ENCODE results near the gene ZNF92. TPM values are rescaled to one million over a fixed set of nuclear protein-coding genes. Genes with fewer than 3 reads are reported as not detected.

Gene ZNF92
- total and polyA plus RNA-seq, 2 donors (not counting 1 experiment from before 2014, with no cell fraction given) = 8.2 to 65.4 TPM

DNA sequence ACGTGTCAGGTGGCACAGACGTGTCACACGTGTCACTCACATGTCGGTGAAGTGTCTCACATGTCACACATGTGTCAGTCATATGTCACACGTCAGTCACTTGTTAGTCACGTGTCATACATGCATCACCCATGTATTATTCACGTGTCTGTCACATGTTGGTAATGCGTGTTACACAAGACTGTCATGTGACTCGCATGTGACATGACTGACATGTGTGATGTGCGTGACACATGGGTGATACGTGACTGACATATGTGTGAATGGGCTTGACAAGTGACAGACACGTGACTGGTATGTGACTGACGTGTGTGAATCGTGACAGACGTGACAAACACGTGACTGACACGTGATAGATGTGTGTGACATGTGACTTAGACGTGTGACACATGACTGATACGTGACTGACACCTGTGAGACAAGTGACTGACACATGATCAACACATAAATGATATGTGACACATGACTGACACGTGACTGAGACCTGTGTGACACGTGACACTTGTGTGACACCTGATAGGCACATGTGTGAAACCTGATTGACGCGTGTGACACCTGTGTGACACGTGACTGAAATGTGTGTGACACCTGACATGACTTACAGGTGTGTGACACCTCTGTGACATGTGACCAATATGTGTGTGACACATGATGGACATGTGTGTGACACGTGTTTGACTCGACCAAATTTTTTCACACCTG is 56.1 kb downstream of the ZNF92 start:
- Mint-ChIP-seq H3K4me3 (no peak overlapping the region), H3K9me3 (ENCODE audit: insufficient read depth) (peaks cover 12% of the 10 kb centered on the region), H3K27ac (no peak overlapping the region), H3K4me1 (peaks cover 2% of the 10 kb centered on the region), H3K27me3 (peaks cover 7% of the 10 kb centered on the region)
- CTCF ChIA-PET = no interaction called here
- H3K4me1 ChIP-seq (ENCODE audit: control insufficient read depth in 2 of 2, insufficient read depth in 2 of 2, low read length in 2 of 2) = no peaks in the 10 kb centered on the region
- H3K27me3 ChIP-seq (replicated peaks in 1 of 4; ENCODE audit: control extremely low read depth in 1 of 4, control insufficient read depth in 3 of 4, insufficient read depth in 4 of 4, low read length in 3 of 4) = peaks cover 0 to 3% (median 0%) of the 10 kb centered on the region in 4 experiments
- no peak overlapping the region for H3K9ac ChIP-seq (ENCODE audit: low read length)
- H3K4me3 ChIP-seq (ENCODE audit: control extremely low read depth in 1 of 5, extremely low read depth in 1 of 5, insufficient read depth in 1 of 5, low read depth in 2 of 5, low read length in 4 of 5) = no peak overlapping the region
- H3K79me2 ChIP-seq (ENCODE audit: control insufficient read depth, insufficient read depth, low read length) = no peaks in the 10 kb centered on the region
- TF ChIP-seq, protein P1, sequence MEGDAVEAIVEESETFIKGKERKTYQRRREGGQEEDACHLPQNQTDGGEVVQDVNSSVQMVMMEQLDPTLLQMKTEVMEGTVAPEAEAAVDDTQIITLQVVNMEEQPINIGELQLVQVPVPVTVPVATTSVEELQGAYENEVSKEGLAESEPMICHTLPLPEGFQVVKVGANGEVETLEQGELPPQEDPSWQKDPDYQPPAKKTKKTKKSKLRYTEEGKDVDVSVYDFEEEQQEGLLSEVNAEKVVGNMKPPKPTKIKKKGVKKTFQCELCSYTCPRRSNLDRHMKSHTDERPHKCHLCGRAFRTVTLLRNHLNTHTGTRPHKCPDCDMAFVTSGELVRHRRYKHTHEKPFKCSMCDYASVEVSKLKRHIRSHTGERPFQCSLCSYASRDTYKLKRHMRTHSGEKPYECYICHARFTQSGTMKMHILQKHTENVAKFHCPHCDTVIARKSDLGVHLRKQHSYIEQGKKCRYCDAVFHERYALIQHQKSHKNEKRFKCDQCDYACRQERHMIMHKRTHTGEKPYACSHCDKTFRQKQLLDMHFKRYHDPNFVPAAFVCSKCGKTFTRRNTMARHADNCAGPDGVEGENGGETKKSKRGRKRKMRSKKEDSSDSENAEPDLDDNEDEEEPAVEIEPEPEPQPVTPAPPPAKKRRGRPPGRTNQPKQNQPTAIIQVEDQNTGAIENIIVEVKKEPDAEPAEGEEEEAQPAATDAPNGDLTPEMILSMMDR (IDR thresholded peaks at IDR 0.05) = no peak
- TF ChIP-seq EZH2 (IDR thresholded peaks at IDR 0.05; ENCODE audit: borderline replicate concordance, insufficient read depth, low read depth, low read length, poor library complexity, severe bottlenecking) = no peak
- 74% methylated on average over 25 of the region's 26 CpGs for WGBS (ENCODE audit: insufficient coverage)
- H3K27ac ChIP-seq (ENCODE audit: low read length in 2 of 2) = no peak overlapping the region
- intact Hi-C loops (cut with micrococcal nuclease) = no loop called here
- ATAC-seq (ENCODE audit: low read depth) (no peak), DNase-seq (no peak)
- peaks cover 0 to 3% (median 0%) of the 10 kb centered on the region in 3 donors for H3K9me3 ChIP-seq (ENCODE audit: control extremely low read depth in 1 of 3, control insufficient read depth in 2 of 3, insufficient read depth in 1 of 3, low read length in 2 of 3)
- no peak overlapping the region for H3K4me2 ChIP-seq (replicated peaks; ENCODE audit: low read depth, low read length, poor library complexity, severe bottlenecking)
- no peak overlapping the region for H2AFZ ChIP-seq (ENCODE audit: insufficient read depth, low read depth, low read length, poor library complexity, severe bottlenecking)
- no peaks in the 10 kb centered on the region for H3K36me3 ChIP-seq (replicated peaks in 1 of 2; ENCODE audit: control extremely low read depth in 1 of 2, control insufficient read depth in 1 of 2, extremely low read depth in 1 of 2, insufficient read depth in 2 of 2, low read length in 1 of 2)
- POLR2A ChIA-PET = no interaction called here
- H4K20me1 ChIP-seq (ENCODE audit: control insufficient read depth, insufficient read depth, low read length, poor library complexity, severe bottlenecking) = no peaks in the 10 kb centered on the region

All from B cell (primary cell).